DMS53 (cell line): ENCODE data around the gene TM6SF1.
"Not testable (repeated sequence)": the region's sequence is repeated elsewhere in the genome, so short reads cannot be mapped to it uniquely, and the experiment has no call there.

ENCODE experiments used
- DNase-seq: peaks from one replicate; lab custom pipeline; 2025; lab: John Stamatoyannopoulos, UW

Gene TM6SF1

GRCh38 chr15:83115831-83116565 is 8.6 kb downstream of the TM6SF1 start:
- no peak for DNase-seq

- no peak for DNase-seq
Observed at GRCh38 chr15:83118291-83118827, 10.9 kb downstream of the TM6SF1 start.

GRCh38 chr15:83118968-83119367 is 11.5 kb downstream of the TM6SF1 start:
- DNase-seq, result no peak

- DNase-seq, result no peak
Observed at GRCh38 chr15:83119968-83120581, 12.6 kb downstream of the TM6SF1 start.

- DNase-seq, result no peak
Observed at GRCh38 chr15:83123529-83123928, 16.1 kb downstream of the TM6SF1 start.

- peak; percentile 3 for DNase-seq
Observed at GRCh38 chr15:83127547-83128150, 20.2 kb downstream of the TM6SF1 start.

- no peak for DNase-seq
Observed at GRCh38 chr15:83129791-83130190, 22.3 kb downstream of the TM6SF1 start.

GRCh38 chr15:83132861-83133523 is 25.5 kb downstream of the TM6SF1 start:
- DNase-seq, result no peak

- not testable (repeated sequence) for DNase-seq
Observed at GRCh38 chr15:83142151-83142550, 34.7 kb downstream of the TM6SF1 start.

GRCh38 chr15:83144771-83145170 is 37.3 kb downstream of the TM6SF1 start:
- no peak for DNase-seq

- no peak for DNase-seq
Observed at GRCh38 chr15:83153288-83153687, 45.8 kb downstream of the TM6SF1 start.

- no peak for DNase-seq
Observed at GRCh38 chr15:83155942-83156341, 48.5 kb downstream of the TM6SF1 start.

GRCh38 chr15:83158393-83158792 is 50.9 kb downstream of the TM6SF1 start:
- DNase-seq, result peak; percentile 38

GRCh38 chr15:83160741-83161140 is 53.3 kb downstream of the TM6SF1 start:
- no peak for DNase-seq

- DNase-seq, result no peak
Observed at GRCh38 chr15:83163032-83163431, 55.6 kb downstream of the TM6SF1 start.

- DNase-seq, result no peak
Observed at GRCh38 chr15:83164111-83164770, 56.8 kb downstream of the TM6SF1 start.

- no peak for DNase-seq
Observed at GRCh38 chr15:83164771-83165404, 57.4 kb downstream of the TM6SF1 start.

GRCh38 chr15:83166218-83166617 is 58.8 kb downstream of the TM6SF1 start:
- no peak for DNase-seq

- no peak for DNase-seq
Observed at GRCh38 chr15:83166830-83167229, 59.4 kb downstream of the TM6SF1 start.

GRCh38 chr15:83169576-83169975 is 62.1 kb downstream of the TM6SF1 start:
- DNase-seq, result not testable (repeated sequence)

GRCh38 chr15:83170474-83171165 is 63.2 kb downstream of the TM6SF1 start:
- DNase-seq, result no peak
